HCT116 (cell line): ENCODE measurements around the gene ORC4.

Experiments used
- ATF3 ChIP-seq: IDR thresholded peaks from 2 replicates; pipeline ENCODE4 v1.6.1; 2012
- EZH2phosphoT487 ChIP-seq: fragments of 200-600 bp; IDR thresholded peaks from 2 replicates; pipeline ENCODE4 v1.6.1; 2018; ENCODE audit warnings: antibody characterized with exemption, borderline replicate concordance
- POLR2A ChIP-seq: IDR thresholded peaks from 2 replicates; pipeline ENCODE4 v1.7.0; 2011; ENCODE audit warnings: borderline replicate concordance; ENCODE audit not compliant: insufficient read depth, insufficient read length; ENCODE audit errors: extremely low read depth
- POLR2AphosphoS5 ChIP-seq: IDR thresholded peaks from 2 replicates; pipeline ENCODE4 v1.6.1; 2011; ENCODE audit warnings: mild to moderate bottlenecking, low read depth, low read length, moderate library complexity
- TF ChIP-seq, protein P1 (sequence below), 3 experiments: fragments of 200-600 bp in 1 of 3; sonication (generic) in 1 of 3; IDR thresholded peaks in 2 of 3; conservative IDR thresholded peaks in 1 of 3; 2 replicates each; pipeline ENCODE4 v1.5.1; 2012 to 2017; ENCODE audit warnings: low read depth in 2 of 3, low read length in 2 of 3, antibody characterized with exemption in 1 of 3, borderline replicate concordance in 1 of 3, control low read depth in 1 of 3, mild to moderate bottlenecking in 1 of 3, mixed read lengths in 1 of 3, mixed run types in 1 of 3, moderate library complexity in 1 of 3; ENCODE audit not compliant: insufficient read depth in 1 of 3
- TF ChIP-seq, protein P2 (sequence below): IDR thresholded peaks from 2 replicates; pipeline ENCODE4 v1.6.1; 2012; ENCODE audit warnings: low read depth

- TF ChIP-seq, protein P1, sequence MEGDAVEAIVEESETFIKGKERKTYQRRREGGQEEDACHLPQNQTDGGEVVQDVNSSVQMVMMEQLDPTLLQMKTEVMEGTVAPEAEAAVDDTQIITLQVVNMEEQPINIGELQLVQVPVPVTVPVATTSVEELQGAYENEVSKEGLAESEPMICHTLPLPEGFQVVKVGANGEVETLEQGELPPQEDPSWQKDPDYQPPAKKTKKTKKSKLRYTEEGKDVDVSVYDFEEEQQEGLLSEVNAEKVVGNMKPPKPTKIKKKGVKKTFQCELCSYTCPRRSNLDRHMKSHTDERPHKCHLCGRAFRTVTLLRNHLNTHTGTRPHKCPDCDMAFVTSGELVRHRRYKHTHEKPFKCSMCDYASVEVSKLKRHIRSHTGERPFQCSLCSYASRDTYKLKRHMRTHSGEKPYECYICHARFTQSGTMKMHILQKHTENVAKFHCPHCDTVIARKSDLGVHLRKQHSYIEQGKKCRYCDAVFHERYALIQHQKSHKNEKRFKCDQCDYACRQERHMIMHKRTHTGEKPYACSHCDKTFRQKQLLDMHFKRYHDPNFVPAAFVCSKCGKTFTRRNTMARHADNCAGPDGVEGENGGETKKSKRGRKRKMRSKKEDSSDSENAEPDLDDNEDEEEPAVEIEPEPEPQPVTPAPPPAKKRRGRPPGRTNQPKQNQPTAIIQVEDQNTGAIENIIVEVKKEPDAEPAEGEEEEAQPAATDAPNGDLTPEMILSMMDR (IDR thresholded peaks at IDR 0.05 in 2 of 3, conservative IDR thresholded peaks at IDR 0.05 in 1 of 3; ENCODE audit: borderline replicate concordance in 1 of 3, insufficient read depth in 1 of 3, low read depth in 2 of 3, low read length in 2 of 3) = no peak
- TF ChIP-seq ATF3 = no peak
- TF ChIP-seq POLR2A = no peak
- TF ChIP-seq POLR2AphosphoS5 = no peak
- no peak for TF ChIP-seq EZH2phosphoT487
- TF ChIP-seq, protein P2, sequence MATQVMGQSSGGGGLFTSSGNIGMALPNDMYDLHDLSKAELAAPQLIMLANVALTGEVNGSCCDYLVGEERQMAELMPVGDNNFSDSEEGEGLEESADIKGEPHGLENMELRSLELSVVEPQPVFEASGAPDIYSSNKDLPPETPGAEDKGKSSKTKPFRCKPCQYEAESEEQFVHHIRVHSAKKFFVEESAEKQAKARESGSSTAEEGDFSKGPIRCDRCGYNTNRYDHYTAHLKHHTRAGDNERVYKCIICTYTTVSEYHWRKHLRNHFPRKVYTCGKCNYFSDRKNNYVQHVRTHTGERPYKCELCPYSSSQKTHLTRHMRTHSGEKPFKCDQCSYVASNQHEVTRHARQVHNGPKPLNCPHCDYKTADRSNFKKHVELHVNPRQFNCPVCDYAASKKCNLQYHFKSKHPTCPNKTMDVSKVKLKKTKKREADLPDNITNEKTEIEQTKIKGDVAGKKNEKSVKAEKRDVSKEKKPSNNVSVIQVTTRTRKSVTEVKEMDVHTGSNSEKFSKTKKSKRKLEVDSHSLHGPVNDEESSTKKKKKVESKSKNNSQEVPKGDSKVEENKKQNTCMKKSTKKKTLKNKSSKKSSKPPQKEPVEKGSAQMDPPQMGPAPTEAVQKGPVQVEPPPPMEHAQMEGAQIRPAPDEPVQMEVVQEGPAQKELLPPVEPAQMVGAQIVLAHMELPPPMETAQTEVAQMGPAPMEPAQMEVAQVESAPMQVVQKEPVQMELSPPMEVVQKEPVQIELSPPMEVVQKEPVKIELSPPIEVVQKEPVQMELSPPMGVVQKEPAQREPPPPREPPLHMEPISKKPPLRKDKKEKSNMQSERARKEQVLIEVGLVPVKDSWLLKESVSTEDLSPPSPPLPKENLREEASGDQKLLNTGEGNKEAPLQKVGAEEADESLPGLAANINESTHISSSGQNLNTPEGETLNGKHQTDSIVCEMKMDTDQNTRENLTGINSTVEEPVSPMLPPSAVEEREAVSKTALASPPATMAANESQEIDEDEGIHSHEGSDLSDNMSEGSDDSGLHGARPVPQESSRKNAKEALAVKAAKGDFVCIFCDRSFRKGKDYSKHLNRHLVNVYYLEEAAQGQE = no peak
Measured at GRCh38 chr2:148032215-148032614, 11.7 kb upstream of the ORC4 start.
